ENCODE results near the gene TMTC2.

GRCh38 chr12:82660541-82661325, 26.0 kb upstream of the TMTC2 start:
- TF ChIP-seq CTCF (IDR thresholded peaks at IDR 0.05; ENCODE audit: low read depth, low read length) (no peak), EZH2phosphoT487 (IDR thresholded peaks at IDR 0.05; ENCODE audit: low read depth) (no peak)
